GM10847 (cell line): Measurements from ENCODE around the gene VIPR2.

ENCODE experiments used
- POLR2A ChIP-seq: IDR thresholded peaks from 2 replicates; pipeline ENCODE4 v1.6.1; 2011; ENCODE audit not compliant: insufficient read length; ENCODE audit errors: extremely low read depth

Gene VIPR2, protein sequence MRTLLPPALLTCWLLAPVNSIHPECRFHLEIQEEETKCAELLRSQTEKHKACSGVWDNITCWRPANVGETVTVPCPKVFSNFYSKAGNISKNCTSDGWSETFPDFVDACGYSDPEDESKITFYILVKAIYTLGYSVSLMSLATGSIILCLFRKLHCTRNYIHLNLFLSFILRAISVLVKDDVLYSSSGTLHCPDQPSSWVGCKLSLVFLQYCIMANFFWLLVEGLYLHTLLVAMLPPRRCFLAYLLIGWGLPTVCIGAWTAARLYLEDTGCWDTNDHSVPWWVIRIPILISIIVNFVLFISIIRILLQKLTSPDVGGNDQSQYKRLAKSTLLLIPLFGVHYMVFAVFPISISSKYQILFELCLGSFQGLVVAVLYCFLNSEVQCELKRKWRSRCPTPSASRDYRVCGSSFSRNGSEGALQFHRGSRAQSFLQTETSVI

DNA sequence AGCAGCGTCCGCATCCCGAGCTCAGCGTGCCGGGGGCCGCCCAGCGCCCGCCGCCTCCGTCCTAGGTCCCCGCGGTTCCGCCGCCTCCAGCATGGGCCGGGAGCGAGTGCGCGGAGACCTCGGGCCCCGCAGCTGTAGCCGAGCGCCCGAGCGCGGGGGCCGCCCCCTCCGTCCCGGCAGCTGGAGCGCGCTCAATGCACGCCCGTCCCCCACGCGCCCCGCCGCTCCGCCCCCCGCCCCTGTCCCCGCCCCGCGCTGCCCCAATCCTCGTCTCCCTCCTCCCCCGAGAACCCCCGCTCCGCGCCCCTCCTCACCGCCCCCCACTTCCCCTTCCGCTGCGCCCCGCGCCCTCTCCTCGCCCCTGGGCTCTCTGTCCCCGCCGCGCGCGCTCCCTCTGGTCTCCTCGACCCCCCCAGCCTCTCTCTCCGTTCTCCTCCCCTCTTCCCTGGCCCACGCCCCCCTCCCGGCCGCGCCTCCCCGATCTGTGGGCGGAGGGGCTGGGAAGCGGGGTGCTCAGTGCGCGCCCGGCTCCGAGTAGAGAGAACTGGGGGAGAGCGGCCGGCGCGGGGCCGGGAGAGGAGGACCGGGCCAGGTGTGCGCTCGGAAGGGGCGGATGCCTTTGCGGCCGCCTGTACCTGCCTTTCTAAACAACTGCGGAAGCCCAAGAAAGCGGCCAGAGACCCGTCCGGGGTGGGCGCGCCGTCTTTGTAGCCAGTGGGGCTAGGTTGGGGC lies at the start of gene VIPR2:
Gene VIPR2 (minus strand): TSS at position 110 of the 732 bp plus-strand sequence. CDS start 96 bp downstream, at position 14.
- no peak for TF ChIP-seq POLR2A

DNA sequence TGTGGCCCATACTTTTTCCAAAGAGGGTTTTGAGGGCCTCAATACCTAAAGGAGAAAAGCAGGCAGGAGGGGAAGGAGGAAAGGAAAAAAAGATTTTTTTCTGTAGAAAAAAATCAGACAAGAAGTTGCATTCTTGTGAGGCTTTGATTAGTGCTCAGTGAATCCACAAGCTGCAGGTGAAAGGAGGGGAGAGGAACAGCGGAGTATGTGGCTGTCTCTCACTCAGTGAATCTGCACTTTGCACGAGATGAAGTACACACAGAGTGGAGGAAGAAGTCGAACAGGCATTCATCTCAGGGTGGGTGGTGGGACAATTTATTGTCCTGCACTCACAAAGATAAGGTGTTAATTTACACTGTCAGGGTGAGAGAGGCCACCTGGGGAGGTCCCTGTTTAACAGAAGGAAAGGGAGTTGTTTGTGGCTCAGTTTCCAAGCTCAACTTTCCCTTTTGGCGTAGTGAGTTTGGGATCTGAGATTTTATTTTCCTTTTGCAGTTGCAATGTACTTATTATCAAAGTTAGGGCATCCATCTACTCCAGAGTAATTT lies 49.0 kb upstream of the VIPR2 start:
- TF ChIP-seq POLR2A = no peak

DNA sequence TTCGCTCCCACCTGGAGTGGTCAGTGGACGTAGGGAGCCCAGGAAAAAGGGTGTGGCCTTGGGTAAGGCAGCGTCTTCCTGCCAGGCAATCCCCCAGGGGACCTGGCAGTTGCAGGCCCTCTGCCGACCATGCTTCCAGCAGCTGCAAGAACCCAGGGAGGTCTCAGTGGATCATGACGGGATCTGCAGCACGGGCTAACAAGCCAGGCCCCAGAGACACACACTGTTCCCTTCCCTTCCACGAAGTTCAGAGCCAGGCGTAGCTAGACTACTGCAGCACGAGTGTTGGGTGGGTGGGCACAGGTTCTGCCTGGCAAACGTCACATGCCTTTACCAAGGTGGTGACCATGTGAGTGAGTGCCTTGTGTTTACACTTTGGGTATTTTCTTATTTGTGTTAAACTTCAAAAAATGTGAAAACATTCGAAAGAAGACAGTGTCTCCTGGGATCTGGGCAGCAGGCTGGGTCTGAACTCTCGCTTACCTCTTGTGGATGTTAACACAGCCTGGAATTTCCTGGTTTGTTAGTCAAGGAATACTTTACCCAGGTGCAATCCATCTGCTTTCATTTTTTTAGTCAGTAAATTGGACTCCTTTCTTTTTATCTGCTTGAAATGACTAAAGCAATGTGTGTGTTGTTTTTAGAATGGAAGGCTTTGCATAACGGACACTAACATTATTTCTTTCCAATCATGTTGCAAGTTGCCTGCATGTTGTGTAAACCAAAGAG lies 48.2 kb upstream of the VIPR2 start:
- no peak for TF ChIP-seq POLR2A

DNA sequence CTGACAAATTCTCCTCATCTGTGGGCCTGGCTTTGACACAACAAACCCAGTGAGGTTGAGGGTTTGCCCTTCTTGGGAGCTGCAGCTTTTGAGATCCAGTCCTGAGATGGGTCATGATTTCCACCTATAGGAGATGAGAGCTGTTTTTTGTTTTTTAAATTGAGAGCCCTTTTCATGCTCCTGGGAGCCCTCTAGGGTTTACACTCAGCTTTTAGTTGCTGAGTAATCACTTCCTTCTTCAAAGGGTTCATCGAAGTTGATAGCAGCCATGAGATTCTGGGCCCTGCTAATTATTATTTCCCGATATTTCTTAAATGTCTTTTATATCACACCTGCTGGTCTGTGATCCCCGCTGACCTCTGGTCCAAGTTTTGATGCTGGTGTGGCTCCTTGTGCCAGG lies 47.3 kb upstream of the VIPR2 start:
- no peak for TF ChIP-seq POLR2A

DNA sequence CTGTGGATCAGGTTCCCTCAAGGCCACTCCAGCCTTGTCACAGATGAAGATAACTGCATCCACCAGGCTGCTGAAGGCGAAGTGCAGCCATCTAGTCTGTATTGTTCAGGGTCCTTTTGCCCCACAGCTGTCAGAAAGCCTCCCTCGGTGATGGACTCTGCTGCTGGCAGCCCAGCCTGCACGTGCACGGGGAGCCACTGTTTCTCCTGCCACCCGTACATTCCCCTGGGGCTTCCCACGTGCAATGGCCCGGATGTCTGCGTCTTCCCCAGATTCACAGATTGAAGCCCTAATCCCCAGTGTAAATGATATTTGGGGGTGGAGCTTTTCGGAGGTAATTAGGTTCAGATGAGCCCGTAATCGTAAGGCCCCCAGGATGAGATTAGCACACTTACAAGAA lies 46.6 kb upstream of the VIPR2 start:
- TF ChIP-seq POLR2A = no peak

DNA sequence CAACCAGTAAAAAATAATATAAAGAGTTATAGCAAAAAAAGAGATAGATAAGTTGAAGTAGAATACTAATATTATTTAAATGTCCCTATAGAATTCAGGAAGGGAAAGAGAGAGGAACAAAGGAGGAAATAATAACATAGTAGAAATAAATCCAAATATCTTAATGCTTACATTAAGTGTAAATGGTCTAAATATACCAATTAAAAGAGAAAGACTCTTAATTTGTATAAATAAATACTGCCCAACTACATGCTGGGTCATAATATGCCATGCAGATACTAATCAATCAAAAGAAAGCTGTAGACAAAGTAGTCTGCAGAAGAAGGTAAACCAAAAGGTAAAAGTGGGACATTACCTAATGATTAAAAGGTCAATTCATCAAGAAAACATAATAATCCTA lies 43.3 kb upstream of the VIPR2 start:
- TF ChIP-seq POLR2A = no peak

DNA sequence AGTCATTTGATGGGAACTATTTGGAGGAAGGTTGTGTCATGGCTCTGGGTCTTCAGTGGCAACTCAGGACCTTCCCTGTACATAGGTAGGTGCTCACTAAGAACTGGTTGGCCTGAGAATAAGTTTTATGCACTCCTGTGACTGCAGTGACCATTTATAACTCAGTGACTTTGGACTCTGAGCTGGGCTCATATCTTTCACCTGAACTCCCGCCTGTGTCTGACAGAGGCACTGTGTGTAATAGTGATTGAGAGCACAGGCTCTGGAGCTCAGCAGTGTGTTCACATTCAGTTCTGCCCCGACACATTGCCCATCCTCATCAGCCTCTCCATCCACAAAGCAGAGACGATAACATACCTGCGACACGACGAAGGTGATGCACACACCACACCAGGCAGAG lies 34.6 kb upstream of the VIPR2 start:
- no peak for TF ChIP-seq POLR2A

DNA sequence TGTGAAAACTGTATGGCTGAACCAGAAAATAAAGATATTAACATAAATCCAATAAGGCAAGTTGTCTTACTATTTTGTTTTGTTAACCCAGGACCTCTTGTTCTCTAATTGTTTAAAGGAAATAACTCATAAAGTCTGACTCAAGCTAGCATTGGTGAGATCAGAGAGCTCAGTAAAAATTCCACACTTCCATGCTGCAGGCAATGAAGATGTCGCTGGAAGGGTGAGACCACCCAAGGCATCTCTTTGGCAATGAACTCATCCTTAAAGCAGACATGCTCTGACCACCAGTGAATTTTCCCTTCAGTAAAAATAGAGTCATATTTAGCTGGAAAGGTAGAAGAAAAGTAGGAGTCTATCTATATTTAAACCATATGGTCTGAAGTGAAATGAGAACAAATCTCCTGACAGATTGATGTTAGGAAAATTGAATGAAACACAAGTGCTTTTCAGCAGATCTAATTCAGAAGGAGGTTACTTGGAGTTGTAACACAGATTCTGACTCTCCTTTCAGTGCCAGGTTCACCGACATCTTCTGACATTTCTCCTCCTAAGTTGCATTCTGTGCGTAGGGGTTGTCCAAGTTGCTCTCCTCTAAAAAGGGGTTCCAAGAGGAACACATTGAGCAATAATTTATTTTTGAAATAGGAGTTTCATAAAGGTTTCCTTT lies 32.8 kb upstream of the VIPR2 start:
- TF ChIP-seq POLR2A = no peak

DNA sequence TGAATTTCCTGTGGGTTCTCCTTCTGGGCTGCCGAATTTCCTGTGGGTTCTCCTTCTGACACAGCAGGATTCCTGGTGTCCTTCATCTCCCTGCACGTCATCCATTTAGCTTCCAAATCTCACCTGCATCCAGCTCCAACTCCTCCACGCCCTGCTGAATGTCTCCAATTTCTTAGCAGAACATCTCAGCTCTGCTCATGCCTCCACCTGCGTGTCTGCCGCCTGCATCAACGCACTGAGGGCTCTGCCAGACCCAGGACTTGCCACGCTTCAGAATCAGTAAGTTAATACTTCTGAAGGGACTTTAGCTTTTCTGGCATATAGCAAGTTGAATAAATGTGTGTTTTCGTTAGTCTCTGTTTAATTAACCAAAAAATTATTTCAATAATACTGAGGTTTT lies 31.1 kb upstream of the VIPR2 start:
- no peak for TF ChIP-seq POLR2A

DNA sequence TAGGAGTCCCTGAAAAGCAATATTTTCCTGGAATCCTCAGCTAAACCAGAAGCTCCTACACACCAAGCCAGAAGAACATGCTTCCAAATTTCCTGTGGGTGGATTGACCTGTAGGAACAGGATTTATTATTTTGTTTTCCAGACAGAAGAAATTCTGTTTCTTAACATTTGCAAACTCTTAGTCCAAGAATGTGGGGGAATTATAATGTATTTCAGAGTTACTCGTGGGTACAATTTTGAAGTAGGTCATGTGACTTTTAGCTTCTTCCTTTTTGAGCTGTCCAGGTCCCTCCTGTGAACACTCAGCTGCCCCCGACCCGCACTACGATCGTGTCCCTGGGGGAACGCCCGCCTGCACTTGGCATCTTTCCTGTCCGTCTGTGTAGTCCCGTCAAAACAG lies 27.7 kb upstream of the VIPR2 start:
- no peak for TF ChIP-seq POLR2A

DNA sequence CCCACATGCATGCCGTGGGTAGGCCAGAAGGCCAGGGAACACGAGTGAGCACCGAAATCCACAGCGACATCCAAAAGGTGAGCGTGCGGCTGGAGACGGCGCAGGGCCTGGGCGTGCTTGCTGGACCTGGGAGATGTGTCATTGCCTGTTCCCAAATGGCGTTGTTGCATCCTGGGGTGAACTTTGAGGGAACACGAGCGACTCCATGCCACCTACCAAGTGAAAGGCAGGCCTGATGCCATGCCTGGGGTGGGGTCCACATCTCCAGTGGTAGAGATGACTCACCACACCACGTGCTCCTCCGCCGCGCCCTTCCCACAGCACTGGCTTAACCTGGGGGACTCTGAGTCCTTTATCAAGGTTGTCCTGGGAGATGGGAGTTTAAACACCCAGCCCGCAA lies 24.7 kb upstream of the VIPR2 start:
- TF ChIP-seq POLR2A = no peak

DNA sequence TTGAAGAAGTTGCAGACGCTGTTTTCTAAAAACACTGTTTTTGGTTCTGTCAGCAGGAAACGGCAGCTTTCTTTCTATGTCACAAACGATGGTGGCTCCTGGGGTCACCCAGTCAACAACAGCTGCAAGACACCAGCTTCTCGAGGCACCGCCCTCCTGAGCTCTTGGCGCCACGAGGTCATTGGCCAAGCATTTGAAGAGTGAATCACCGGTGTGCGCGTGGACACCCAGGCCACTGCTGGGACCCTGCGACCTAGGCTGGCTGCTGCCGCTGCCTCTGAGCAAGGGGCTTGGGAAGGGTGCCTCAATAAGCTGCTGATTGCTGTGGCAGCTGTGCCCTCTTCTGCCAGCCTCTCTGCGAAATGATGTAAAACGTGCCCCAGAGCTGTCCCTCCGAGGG lies 22.5 kb upstream of the VIPR2 start:
- TF ChIP-seq POLR2A = no peak

DNA sequence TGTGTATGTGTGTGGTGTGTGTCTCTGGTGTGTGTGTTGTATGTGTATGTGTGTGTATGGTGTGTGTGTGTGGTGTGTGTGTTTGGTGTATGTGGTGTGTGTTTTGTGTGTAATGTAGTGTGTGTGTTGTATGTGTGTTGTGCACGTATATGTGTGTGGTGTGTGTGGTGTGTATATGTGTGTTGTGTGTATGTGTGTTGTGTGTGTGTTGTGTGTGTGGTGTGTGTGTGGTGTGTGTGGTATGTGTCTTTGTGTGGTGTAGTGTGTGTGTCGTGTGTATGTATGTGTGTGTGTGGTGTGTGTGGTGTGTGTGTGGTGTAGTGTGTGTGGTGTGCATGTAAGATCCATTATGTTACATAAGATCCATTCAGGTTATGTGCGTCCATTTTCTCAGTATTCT lies 21.9 kb upstream of the VIPR2 start:
- no peak for TF ChIP-seq POLR2A

DNA sequence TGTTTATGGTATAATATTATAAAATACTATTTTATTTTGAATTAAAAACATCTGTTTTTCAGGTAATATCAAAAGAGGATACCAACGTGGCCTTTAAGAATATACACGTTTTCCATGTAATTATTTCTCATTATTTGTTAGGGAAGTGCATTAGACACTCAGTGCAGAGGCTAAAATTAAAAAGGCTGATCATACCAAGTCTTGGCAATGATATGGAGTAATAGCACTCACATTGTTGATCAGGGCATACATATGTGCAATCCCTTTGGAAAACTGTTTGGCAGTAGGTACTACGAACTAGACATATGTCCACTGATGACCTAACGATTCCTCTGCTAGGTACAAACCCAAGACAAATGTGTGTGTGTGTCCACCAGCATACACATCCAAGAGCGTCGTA lies 20.7 kb upstream of the VIPR2 start:
- TF ChIP-seq POLR2A = no peak

DNA sequence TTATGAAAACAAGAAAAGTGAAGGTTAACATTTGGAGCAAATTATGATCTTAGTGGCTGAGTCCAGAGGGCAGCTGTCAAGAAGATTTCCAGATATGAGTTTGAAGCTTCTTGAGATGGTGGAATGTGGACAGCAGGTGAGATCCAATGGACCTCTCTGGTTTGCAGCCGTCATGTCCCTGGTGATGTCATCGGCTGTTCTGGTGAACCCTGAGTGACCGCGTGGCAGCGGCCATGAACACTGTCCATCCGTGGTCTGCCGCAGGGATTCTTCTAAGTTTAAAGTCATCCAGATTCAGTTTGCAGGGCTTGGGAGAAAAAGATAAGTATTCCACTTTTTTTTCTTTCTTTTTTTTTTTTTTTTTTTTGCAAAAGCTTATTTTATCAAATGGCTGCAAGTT lies 15.8 kb upstream of the VIPR2 start:
- TF ChIP-seq POLR2A = no peak
